ENCODE data around the gene NR6A1.

GRCh38 chr9:124693403-124693802, 77.7 kb downstream of the NR6A1 start:
- no peak for TF ChIP-seq YY1 (IDR thresholded peaks at IDR 0.05; ENCODE audit: insufficient read depth, insufficient read length)
- no peak for TF ChIP-seq ZNF274 (IDR thresholded peaks at IDR 0.05; ENCODE audit: low read depth, low read length)
- TF ChIP-seq SUZ12 (IDR thresholded peaks at IDR 0.05; ENCODE audit: extremely low read depth, insufficient read depth, insufficient read length), result no peak
